GM19193 (cell line): ENCODE measurements around the gene ADGRB2.

ENCODE experiments used
- POLR2A ChIP-seq: IDR thresholded peaks from 4 replicates; pipeline ENCODE4 v1.6.1; 2011; ENCODE audit not compliant: insufficient read depth, insufficient read length; ENCODE audit errors: extremely low read depth

The ADGRB2 gene

GRCh38 chr1:31701091-31701736, 62.9 kb downstream of the ADGRB2 start:
- TF ChIP-seq POLR2A = no peak

DNA sequence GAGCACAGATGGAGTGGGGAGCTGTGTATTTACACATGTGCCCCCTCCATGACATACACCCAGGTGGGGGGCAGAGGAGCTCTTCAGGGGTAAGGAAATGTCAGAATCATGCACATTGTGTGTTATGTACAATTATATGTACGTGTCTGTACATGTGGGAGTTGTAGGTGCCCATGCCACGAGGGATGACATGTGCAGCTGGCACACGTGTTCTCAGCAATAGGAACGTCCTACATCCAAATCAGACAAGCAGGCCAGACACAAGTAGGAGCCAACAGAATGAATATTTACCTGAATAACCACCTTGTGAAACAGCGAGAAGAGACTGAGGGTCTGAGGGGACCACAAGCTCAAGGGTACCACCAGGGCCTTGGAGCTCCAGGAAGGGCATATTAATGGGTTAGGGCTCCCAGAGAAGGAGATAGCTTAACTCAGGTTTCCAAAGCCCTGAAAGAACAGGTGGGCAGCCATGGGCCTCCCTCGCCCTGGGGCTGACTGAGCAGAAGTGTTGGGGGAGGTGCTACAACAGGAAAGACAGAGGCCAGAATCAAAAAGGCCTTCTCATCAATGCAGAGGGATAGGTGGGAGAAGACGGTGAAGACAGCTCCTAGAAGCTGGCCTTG, 63.6 kb downstream of the ADGRB2 start:
- no peak for TF ChIP-seq POLR2A

DNA sequence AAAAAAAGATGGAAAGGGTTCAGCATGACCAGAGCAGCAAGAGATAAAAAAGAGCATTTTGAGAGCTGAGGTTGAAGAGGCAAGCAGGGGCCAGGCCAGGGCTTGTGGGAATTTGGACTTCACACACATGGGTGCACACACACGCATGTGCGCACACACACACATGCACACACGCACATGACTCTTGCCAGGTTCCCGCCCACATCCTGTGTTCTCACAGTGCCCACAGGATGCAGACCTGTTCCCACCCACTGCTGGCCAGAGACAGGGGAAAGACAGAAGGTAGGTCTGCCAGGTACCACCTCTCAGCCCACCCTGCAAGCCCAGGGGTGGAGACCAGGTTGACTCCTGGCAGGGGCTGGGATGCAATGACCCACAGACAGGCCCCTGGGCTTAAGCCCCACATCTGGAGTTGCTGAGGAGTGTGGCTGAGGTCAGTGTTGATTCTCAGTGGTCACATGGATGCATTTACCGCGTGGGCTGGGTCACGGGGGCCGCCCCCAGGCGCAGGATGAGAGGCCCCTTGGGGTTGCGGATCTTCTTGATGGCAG, 64.7 kb downstream of the ADGRB2 start:
- TF ChIP-seq POLR2A = no peak

DNA sequence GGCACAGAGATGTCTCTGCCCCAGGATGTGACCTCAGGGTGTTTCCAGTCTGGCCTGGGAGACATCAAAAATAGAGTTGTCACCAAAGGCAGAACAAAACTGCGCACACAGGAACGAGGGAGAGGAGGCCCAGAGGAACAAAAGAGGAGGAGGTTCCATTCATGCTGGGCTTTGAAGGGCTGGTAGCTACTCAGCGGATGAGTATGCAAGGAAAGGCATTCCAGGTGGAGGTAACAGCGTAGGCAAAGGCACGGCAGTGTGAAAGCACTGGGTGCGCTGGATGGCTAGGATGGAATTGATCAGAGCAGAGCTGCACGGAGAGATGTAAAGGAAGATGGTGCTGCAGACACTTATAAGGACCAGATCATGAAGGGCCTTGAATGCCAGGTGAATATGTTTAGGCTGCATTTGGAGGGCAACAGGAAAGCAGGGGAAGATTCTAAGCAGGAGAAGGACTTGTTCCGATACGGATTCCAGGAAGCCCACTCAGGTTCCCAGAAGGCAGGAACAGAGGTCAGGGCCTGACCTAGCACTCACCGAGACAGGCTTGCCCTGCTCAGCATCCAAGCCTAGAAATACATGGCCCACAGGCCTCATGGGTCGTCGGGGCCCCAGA, 66.7 kb downstream of the ADGRB2 start:
- no peak for TF ChIP-seq POLR2A

GRCh38 chr1:31696242-31696641, 67.9 kb downstream of the ADGRB2 start:
- no peak for TF ChIP-seq POLR2A

- no peak for TF ChIP-seq POLR2A
Observed at GRCh38 chr1:31695327-31695726, 68.8 kb downstream of the ADGRB2 start.

GRCh38 chr1:31694964-31695313, 69.2 kb downstream of the ADGRB2 start:
- TF ChIP-seq POLR2A = no peak

GRCh38 chr1:31694069-31694963, 69.8 kb downstream of the ADGRB2 start:
- TF ChIP-seq POLR2A = no peak

DNA sequence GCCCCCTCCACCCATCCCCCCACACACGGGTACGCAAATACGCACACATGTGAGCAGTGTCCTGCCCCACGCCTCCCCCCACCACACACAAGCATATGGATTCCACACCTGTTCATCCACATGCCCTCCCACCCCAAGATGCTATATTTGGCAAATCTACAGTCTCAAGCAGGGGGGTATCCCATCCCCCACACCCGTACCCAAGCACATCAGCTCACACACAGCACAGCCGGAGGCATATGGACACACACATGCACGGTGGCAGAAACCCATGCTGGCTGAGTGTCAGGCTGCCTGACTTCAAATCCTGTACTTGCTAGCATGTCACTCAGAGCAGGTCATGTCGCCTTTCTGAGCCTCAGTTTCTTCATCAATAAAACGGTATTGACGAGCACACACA, 70.9 kb downstream of the ADGRB2 start:
- no peak for TF ChIP-seq POLR2A

- no peak for TF ChIP-seq POLR2A
Observed at GRCh38 chr1:31691951-31692350, 72.2 kb downstream of the ADGRB2 start.

DNA sequence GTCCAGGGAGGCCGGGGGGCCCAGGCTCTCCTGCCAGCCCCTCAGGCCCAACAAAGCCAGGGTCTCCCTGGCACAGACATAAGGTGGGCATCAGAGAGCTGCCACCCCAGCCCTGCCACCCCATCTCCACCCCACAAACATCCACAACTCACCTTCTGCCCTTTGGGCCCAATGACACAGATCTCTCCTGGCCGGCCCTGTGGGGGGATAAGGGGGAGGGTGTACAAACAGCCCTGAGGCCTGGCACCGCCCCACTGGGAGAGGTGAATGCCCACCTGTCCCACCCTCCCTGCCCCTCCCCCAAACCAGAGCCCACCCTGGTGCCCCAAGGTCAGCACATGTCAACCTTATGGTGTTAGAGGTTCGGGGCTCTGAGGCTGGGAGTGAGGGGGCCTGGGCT, 72.7 kb downstream of the ADGRB2 start:
- no peak for TF ChIP-seq POLR2A

- TF ChIP-seq POLR2A = no peak
Observed at GRCh38 chr1:31690921-31691320, 73.2 kb downstream of the ADGRB2 start.

- TF ChIP-seq POLR2A = no peak
Observed at GRCh38 chr1:31689854-31690253, 74.3 kb downstream of the ADGRB2 start.

GRCh38 chr1:31689379-31689778, 74.8 kb downstream of the ADGRB2 start:
- TF ChIP-seq POLR2A = no peak
